Measurements from ENCODE around the gene CALHM1. TPM values are rescaled to one million over a fixed set of nuclear protein-coding genes. Genes with fewer than 3 reads are reported as not detected.

CALHM1 gene
- total and polyA plus RNA-seq, 4 donors, result not detected

GRCh38 chr10:103470761-103471653, 12.3 kb upstream of the CALHM1 start:
- 64% methylated on average over 14 of the region's 14 CpGs for WGBS

GRCh38 chr10:103469201-103469600, 10.5 kb upstream of the CALHM1 start:
- no peak overlapping the region for H3K9ac ChIP-seq (ENCODE audit: low read depth in 1 of 2, low read length in 2 of 2)
- H3K4me3 ChIP-seq (ENCODE audit: low read depth in 1 of 3, low read length in 3 of 3), result no peak overlapping the region
- H3K36me3 ChIP-seq (ENCODE audit: control insufficient read depth in 4 of 4, insufficient read depth in 3 of 4, low read depth in 1 of 4, low read length in 3 of 4), result no peaks in the 10 kb centered on the region
- no peaks in the 10 kb centered on the region for H3K27me3 ChIP-seq (ENCODE audit: control insufficient read depth in 4 of 4, insufficient read depth in 4 of 4, low read length in 3 of 4)
- H3K4me1 ChIP-seq (ENCODE audit: control insufficient read depth in 4 of 4, insufficient read depth in 4 of 4, low read length in 3 of 4), result no peaks in the 10 kb centered on the region
- TF ChIP-seq JUND (IDR thresholded peaks at IDR 0.05) (no peak), SP1 (IDR thresholded peaks at IDR 0.05) (no peak), HNF4G (IDR thresholded peaks at IDR 0.05) (no peak), EGR1 (IDR thresholded peaks at IDR 0.05; ENCODE audit: low read depth in 2 of 2) (no peak), FOXA2 (IDR thresholded peaks at IDR 0.05) (no peak), MAX (IDR thresholded peaks at IDR 0.05) (no peak), RXRA (IDR thresholded peaks at IDR 0.05) (no peak), REST (IDR thresholded peaks at IDR 0.05) (no peak), CTCF (IDR thresholded peaks at IDR 0.05; ENCODE audit: low read depth, low read length, missing input control) (no peak), ATF3 (IDR thresholded peaks at IDR 0.05) (no peak), HNF4A (conservative IDR thresholded peaks at IDR 0.05) (no peak), GABPA (IDR thresholded peaks at IDR 0.05 in 1 of 2, conservative IDR thresholded peaks at IDR 0.05 in 1 of 2) (no peak), YY1 (IDR thresholded peaks at IDR 0.05) (no peak), RAD21 (IDR thresholded peaks at IDR 0.05) (no peak), TAF1 (conservative IDR thresholded peaks at IDR 0.05) (no peak), ZBTB33 (IDR thresholded peaks at IDR 0.05) (no peak), FOXA1 (IDR thresholded peaks at IDR 0.05) (no peak), NR2F2 (IDR thresholded peaks at IDR 0.05) (no peak)
- no peak for DNase-seq (ENCODE audit: low spot score)
- no peaks in the 10 kb centered on the region for H3K9me3 ChIP-seq (ENCODE audit: control insufficient read depth in 4 of 4, low read length in 3 of 4)
- H3K27ac ChIP-seq (ENCODE audit: low read depth in 1 of 2, low read length in 2 of 2), result no peak overlapping the region
- 62% methylated on average over 5 of the region's 5 CpGs for WGBS

More at GRCh38 chr10:103470761-103471653, 12.3 kb upstream of the CALHM1 start:
- Histone ChIP-seq H3K36me3 (ENCODE audit: control insufficient read depth in 4 of 4, insufficient read depth in 3 of 4, low read depth in 1 of 4, low read length in 3 of 4) (no peaks in the 10 kb centered on the region), H3K4me1 (ENCODE audit: control insufficient read depth in 4 of 4, insufficient read depth in 4 of 4, low read length in 3 of 4) (no peaks in the 10 kb centered on the region), H3K4me3 (ENCODE audit: low read depth in 1 of 3, low read length in 3 of 3) (no peak overlapping the region), H3K9me3 (ENCODE audit: control insufficient read depth in 4 of 4, low read length in 3 of 4) (no peaks in the 10 kb centered on the region), H3K27ac (ENCODE audit: low read depth in 1 of 2, low read length in 2 of 2) (no peak overlapping the region), H3K9ac (ENCODE audit: low read depth in 1 of 2, low read length in 2 of 2) (no peak overlapping the region), H3K27me3 (ENCODE audit: control insufficient read depth in 4 of 4, insufficient read depth in 4 of 4, low read length in 3 of 4) (no peaks in the 10 kb centered on the region)
- TF ChIP-seq ATF3 (IDR thresholded peaks at IDR 0.05), result no peak
- TF ChIP-seq SP1 (IDR thresholded peaks at IDR 0.05), result no peak
- no peak for TF ChIP-seq JUND (IDR thresholded peaks at IDR 0.05)
- no peak for TF ChIP-seq NR2F2 (IDR thresholded peaks at IDR 0.05)
- no peak for TF ChIP-seq EGR1 (IDR thresholded peaks at IDR 0.05; ENCODE audit: low read depth in 2 of 2)
- no peak for TF ChIP-seq FOXA1 (IDR thresholded peaks at IDR 0.05)
- TF ChIP-seq RXRA (IDR thresholded peaks at IDR 0.05), result no peak
- no peak for TF ChIP-seq RAD21 (IDR thresholded peaks at IDR 0.05)
- TF ChIP-seq HNF4G (IDR thresholded peaks at IDR 0.05), result no peak
- no peak for DNase-seq (ENCODE audit: low spot score)
